ENCODE measurements around the gene ARSI.

The ARSI gene

GRCh38 chr5:150327139-150327538 is 24.4 kb upstream of the ARSI start:
- no peak for DNase-seq (ENCODE audit: low read depth in 1 of 2, low spot score in 1 of 2)

- no peak for DNase-seq (ENCODE audit: low read depth in 1 of 2, low spot score in 1 of 2)
Measured at GRCh38 chr5:150326707-150327106, 24.0 kb upstream of the ARSI start.

GRCh38 chr5:150325426-150325825 is 22.7 kb upstream of the ARSI start:
- DNase-seq (ENCODE audit: low read depth in 1 of 2, low spot score in 1 of 2), result no peak

DNA sequence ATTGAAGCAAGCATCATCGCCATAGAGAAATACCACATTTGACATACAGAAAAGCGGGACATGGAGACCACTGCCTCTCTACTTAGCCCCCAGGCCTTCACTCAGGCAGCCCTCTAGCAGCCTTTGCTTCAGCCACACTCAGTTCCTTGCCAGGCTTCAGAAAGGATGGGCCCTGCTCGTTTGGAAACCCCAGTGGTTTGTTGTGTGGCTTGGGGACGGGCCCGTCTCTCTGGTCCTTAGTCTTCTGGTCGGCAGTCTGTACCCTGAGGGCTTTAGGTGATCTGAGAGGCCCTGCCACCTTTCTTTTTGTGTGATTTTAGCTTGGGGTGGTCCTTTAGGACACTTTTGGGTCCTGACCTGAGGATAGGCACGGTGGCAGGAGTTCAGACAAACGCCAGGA is 21.1 kb upstream of the ARSI start:
- DNase-seq (ENCODE audit: low read depth in 1 of 2, low spot score in 1 of 2), result no peak

GRCh38 chr5:150323092-150323491 is 20.4 kb upstream of the ARSI start:
- DNase-seq (ENCODE audit: low read depth in 1 of 2, low spot score in 1 of 2), result no peak

GRCh38 chr5:150322202-150322601 is 19.5 kb upstream of the ARSI start:
- no peak for DNase-seq (ENCODE audit: low read depth in 1 of 2, low spot score in 1 of 2)

GRCh38 chr5:150321784-150322183 is 19.1 kb upstream of the ARSI start:
- DNase-seq (ENCODE audit: low read depth in 1 of 2, low spot score in 1 of 2), result no peak

DNA sequence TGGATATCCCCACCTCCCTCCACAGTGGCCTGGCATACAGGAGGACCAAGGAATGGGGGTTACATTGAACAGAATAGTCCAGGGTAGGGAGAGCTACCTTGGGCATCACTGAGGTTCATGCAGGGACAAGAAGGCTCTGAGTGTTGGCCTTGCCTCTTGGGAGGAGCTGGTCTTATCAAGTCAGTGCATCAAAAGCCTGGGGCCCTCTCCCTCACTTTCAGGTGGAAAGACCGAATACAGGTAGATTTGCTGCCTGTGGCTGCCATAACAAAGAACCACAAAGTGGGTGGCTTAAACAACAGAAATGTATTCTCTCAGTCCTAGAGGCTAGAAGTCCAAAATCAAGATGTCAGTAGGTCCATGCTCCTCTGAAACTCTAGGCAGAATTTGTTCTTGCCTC is 18.5 kb upstream of the ARSI start:
- no peak for DNase-seq (ENCODE audit: low read depth in 1 of 2, low spot score in 1 of 2)

DNA sequence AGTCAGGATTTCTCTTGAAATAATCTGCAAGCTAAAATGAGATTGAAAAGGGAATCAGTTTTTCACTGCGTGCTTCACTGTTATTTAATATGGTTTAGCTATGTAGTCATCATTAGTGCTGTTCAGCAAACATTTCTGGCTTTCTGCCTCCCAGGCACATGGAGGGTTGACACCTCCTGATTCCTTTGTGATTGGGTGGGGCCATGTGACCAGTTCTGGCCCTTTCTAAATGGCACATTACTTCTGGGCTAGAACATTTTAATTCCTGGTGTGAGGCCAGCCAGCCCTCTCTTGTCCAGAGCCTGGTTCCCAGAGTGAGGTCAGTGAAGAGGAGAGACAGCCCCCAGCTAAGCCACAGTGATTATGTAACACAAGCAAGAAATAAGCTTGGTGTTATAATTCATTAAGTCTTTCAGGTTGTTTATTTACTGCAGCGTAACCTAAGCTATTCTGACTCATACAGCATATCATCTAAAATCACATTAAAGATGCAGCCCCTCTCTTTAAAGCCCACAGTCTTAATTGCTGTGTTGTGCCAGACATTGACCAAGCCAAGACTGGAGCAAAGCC is 17.4 kb upstream of the ARSI start:
- DNase-seq (ENCODE audit: low read depth in 1 of 2, low spot score in 1 of 2), result no peak

DNA sequence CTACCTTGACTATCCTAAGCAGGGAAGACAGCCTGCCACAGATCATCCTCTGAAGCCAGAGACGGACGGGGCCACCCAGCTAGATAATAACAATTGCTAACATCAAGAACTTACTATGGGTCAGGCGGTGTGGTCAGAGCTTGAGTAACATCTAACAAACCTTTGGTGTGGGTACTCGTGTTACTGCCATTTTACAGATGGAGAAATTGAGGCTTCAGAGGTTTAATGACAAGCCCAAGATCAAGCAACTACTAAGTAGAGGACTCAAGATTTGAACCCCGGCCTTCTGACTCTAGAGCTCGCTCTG is 16.7 kb upstream of the ARSI start:
- DNase-seq (ENCODE audit: low read depth in 1 of 2, low spot score in 1 of 2), result no peak

DNA sequence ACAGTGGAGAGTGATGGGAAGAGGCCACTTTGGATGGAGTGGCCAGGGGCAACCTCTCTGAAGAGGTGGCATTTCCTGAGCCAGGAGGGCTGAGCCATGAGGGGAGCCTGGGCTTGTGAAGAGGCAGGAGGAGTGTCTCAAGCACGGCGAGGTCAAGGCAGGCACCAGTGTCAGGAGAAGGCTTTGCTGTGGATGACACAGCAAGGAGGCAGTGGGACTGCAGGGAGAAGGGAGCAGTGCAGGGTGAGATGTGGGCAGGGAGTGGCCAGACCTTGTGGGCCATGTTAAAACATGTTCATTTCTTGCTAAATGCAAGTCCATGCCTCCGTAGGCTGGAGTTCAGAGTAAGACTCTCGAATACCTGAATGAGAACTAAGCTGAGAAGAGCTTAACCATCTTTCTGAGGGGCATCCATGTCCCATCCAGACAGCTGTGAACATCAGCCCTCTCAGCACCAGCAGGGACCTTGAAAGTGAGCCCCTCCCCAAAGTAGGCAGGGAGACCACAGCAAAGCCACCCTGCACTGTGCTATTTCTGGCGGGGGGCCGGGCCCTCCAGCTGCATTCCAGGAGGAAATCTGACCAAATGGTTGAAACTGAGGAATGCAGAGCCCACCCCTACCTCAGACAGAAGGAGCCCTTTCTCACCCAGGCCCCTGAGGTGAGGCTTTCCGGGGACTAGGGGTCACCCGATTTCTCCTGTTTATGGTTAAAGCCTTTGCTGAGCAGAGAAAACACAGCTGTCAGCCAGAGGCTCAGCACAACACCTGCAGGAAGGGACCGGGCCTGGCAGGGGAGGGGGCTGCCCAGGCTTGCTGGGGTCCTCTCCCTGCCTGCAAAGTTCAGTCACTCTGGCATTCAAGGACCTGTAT is 16.1 kb upstream of the ARSI start:
- no peak for DNase-seq (ENCODE audit: low read depth in 1 of 2, low spot score in 1 of 2)

DNA sequence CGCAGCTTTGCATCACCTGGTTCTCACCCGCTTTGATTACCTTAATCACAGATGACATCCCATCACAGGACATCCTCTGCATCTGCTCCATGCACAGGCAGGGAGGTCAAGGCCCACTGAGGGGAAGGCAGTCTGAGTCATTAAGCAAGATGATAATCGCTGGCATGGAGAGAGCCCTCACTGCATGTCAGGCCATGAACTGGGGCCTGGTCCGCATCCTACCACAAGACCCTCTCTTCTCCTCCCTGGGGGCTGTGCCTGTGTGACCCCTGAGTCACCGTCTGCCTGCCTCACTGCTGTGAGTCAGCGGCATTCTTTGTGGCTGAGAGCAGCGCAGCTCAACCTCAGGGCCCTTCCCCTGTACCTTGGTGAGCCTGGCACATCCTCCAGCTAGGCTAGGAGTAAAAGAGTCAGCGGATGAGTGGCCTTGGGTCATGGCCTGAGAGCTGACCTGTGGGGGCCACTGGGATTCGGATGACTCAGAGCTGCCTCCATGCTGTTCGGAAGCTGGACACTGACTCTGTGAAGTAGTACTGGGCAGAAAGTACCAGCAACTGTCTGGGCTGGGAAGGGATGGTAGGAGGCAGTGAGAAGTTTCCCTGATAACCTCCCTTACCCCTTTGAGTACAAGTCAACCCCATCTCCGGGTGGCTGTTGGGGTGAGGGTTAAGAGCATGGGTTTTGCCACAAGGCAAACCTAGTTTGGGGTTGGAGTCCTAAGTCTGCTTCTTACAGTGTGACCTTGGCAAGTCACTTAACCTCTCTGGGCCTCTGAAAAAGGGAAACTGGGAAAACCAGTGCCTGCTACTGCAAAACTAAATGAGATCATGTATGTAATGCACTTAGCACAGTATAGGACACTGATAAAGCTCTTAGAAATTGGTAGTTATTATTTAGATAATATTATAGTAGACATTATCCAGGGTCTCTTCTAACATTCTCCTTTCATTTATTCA is 14.6 kb upstream of the ARSI start:
- DNase-seq (ENCODE audit: low read depth in 1 of 2, low spot score in 1 of 2), result no peak

GRCh38 chr5:150316320-150316719 is 13.6 kb upstream of the ARSI start:
- no peak for DNase-seq (ENCODE audit: low read depth in 1 of 2, low spot score in 1 of 2)

DNA sequence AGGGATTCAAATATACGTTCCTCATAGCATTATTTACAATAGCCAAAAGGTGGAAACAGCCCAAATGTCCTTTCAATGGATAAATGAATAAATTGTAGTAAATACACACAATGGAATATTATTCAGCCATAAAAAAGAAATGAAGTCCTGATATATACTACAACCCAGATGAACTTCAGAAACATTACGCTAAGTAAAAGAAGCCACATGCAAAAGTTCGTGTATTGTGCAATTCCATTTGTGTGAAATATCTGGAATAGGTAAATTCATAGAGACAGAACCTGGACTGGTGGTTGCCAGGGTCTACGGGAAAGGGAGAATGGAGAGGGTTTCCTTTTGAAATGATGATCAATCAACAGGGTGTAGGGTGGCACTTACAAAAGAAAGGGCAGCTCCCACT is 12.5 kb upstream of the ARSI start:
- DNase-seq (ENCODE audit: low read depth in 1 of 2, low spot score in 1 of 2), result no peak

DNA sequence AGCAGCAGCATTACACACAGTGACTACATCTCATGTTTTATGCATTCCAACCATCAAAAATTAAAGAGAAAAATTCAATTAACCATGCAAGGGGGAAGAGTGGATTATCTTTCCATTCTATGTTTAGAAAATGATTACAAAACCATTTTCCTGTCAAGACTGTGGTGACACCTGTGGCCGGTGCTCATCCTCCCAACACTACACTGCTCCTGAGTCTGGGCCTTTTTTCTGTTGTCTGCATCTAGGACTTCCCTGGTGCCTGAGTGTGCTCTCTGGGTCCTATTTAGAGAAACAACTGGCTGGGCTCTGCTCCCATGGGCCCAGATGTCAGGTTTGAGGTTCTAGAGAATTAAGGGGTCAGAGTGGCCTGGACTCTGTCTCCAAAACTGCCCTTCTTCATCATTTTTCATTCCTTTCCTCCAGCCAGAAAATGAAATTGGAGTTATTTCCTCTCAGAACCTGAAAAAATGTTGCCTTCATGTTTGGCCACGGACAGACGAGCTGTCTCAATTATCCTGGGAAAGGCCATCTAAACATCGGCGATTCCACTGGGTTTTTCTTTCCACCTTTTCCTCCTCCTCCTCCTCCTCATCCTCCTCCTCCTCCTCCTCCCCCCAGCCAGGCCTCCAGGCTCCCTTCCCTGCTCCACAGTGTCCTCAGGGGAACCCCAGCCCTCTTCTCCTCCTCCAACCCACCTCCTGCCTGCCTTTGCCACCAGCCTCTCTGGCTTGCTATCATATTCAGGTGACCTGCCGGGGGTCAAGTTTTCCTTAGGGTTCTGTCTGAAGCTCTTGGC is 11.4 kb upstream of the ARSI start:
- DNase-seq (ENCODE audit: low read depth in 1 of 2, low spot score in 1 of 2), result no peak

GRCh38 chr5:150313501-150313900 is 10.8 kb upstream of the ARSI start:
- no peak for DNase-seq (ENCODE audit: low read depth in 1 of 2, low spot score in 1 of 2)

DNA sequence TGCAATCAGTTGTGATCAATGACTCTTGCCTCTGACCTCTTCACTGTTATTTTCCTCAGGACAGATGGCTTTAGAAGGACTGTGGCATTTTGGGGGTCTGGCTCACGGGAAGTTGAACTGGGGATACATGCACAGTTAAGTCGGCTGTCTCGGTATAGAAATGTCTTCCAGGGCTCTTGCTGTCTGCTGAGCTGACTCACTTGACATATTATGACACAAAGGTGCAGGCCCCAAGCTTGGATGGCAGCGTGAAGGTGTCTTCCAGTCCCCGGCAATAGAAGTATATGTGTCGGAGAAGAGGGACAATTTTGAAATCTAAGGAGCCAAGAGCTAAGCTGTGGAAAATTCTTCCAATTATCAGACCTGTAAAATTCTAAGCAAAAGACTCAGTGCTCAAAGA is 9.8 kb upstream of the ARSI start:
- DNase-seq (ENCODE audit: low read depth in 1 of 2, low spot score in 1 of 2), result no peak

GRCh38 chr5:150311015-150311692 is 8.4 kb upstream of the ARSI start:
- DNase-seq (ENCODE audit: low read depth in 1 of 2, low spot score in 1 of 2), result no peak

GRCh38 chr5:150310246-150310645 is 7.5 kb upstream of the ARSI start:
- DNase-seq (ENCODE audit: low read depth in 1 of 2, low spot score in 1 of 2), result no peak

DNA sequence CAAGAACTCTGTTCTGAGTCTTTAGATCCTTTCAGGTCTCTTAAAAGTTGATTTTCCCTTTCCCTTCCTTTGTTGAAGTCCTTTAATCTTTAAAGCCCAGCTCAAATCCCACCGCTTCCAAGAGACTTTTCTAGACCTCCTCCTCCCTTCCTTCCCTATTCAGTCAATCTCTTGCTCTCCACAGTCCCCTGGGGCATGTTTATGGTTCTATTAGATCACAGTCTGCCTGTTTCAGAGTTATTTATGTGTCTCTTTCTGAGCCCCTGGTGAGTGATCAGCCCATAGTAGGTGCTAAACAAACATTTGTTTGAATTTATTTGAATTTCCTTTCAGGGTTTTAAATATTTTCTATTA is 7.2 kb upstream of the ARSI start:
- no peak for DNase-seq (ENCODE audit: low read depth in 1 of 2, low spot score in 1 of 2)
